ENCODE data around the gene ZNF628.

- no peak for TF ChIP-seq CTCF (IDR thresholded peaks at IDR 0.05; ENCODE audit: insufficient read depth, low read length)
- TF ChIP-seq GABPA (IDR thresholded peaks at IDR 0.05; ENCODE audit: low read depth): no peak
- TF ChIP-seq POLR2AphosphoS5 (IDR thresholded peaks at IDR 0.05; ENCODE audit: low read depth): 0 out of 2 replicates have a peak, but pooled peaks have one; percentile 12
These were observed 24.3 kb upstream of the ZNF628 start for GRCh38 chr19:55451965-55452748.

All from HL-60 (cell line).